Testis (tissue), 5 donors: ENCODE results near the gene APOB. TPM values are rescaled to one million over a fixed set of nuclear protein-coding genes. Genes with fewer than 3 reads are reported as not detected.

Experiments
- DNase-seq: peaks from one replicate; pipeline ENCODE4 v3.0.0-alpha.2; 2019
- H3K27ac ChIP-seq, 2 donors: fragments of 200-600 bp; sonication (generic); one replicate each; pipeline ENCODE4 v1.5.1; 2019
- H3K27me3 ChIP-seq: fragments of 200-600 bp; sonication (generic); one replicate; pipeline ENCODE4 v1.5.1; 2019
- H3K36me3 ChIP-seq: fragments of 200-600 bp; sonication (generic); one replicate; pipeline ENCODE4 v1.5.1; 2017; ENCODE audit warnings: low read depth; ENCODE audit errors: missing control alignments
- H3K4me1 ChIP-seq: fragments of 200-600 bp; sonication (generic); one replicate; pipeline ENCODE4 v1.5.1; 2019
- H3K4me3 ChIP-seq, 2 donors: fragments of 200-600 bp; sonication (generic); one replicate each; pipeline ENCODE4 v1.5.1; 2017 to 2019
- H3K9me3 ChIP-seq: fragments of 200-600 bp; sonication (generic); one replicate; pipeline ENCODE4 v1.5.1; 2017
- POLR2A ChIP-seq: fragments of 450-650 bp; IDR thresholded peaks from one replicate; pipeline ENCODE4 v1.6.1; 2017; ENCODE audit warnings: antibody characterized with exemption, mild to moderate bottlenecking, moderate library complexity
- WGBS, 2 donors: methylation state at CpG; one replicate each; pipeline ENCODE4 v1.1.5; 2018; 5-methylcytosine and 5-hydroxymethylcytosine counted together
- intact Hi-C: fragments of 100-400 bp; cut with DNase I; formaldehyde crosslinking; loops from one replicate; pipeline ENCODE4 v1.15.1; 2023; ENCODE audit warnings: low total_unique reads
- long read RNA-seq, 2 donors: transcript quantifications; one replicate each; lab custom pipeline, GENCODE V29; 2026
- polyA plus RNA-seq: library from polyadenylated mRNA; stranded (reverse); fragments of 350-450 nt; fragmentation: Illumina TruSeq; extraction: RNeasy Lipid Tissue Mini Kit (QIAGEN cat#74804); gene quantifications from one replicate; pipeline ENCODE4 v1.2.3, GENCODE V29; 2014; ENCODE audit warnings: low read depth, low replicate concordance; ENCODE audit not compliant: insufficient read depth
- total RNA-seq, 2 donors: library from RNA; depleted of rRNA; stranded (reverse); fragments of >200 nt; gene quantifications; one replicate each; pipeline ENCODE4 v1.2.3, GENCODE V29; 2016
- TF ChIP-seq, protein P1 (sequence below), 3 experiments: fragments of 450-650 bp in 2 of 3; fragments of 200-600 bp in 1 of 3; sonication (generic) in 1 of 3; IDR thresholded peaks; one replicate each; pipeline ENCODE4 v1.5.1; 2016 to 2019; ENCODE audit warnings: antibody characterized with exemption in 3 of 3, mild to moderate bottlenecking in 2 of 3, moderate library complexity in 1 of 3

The APOB gene, protein sequence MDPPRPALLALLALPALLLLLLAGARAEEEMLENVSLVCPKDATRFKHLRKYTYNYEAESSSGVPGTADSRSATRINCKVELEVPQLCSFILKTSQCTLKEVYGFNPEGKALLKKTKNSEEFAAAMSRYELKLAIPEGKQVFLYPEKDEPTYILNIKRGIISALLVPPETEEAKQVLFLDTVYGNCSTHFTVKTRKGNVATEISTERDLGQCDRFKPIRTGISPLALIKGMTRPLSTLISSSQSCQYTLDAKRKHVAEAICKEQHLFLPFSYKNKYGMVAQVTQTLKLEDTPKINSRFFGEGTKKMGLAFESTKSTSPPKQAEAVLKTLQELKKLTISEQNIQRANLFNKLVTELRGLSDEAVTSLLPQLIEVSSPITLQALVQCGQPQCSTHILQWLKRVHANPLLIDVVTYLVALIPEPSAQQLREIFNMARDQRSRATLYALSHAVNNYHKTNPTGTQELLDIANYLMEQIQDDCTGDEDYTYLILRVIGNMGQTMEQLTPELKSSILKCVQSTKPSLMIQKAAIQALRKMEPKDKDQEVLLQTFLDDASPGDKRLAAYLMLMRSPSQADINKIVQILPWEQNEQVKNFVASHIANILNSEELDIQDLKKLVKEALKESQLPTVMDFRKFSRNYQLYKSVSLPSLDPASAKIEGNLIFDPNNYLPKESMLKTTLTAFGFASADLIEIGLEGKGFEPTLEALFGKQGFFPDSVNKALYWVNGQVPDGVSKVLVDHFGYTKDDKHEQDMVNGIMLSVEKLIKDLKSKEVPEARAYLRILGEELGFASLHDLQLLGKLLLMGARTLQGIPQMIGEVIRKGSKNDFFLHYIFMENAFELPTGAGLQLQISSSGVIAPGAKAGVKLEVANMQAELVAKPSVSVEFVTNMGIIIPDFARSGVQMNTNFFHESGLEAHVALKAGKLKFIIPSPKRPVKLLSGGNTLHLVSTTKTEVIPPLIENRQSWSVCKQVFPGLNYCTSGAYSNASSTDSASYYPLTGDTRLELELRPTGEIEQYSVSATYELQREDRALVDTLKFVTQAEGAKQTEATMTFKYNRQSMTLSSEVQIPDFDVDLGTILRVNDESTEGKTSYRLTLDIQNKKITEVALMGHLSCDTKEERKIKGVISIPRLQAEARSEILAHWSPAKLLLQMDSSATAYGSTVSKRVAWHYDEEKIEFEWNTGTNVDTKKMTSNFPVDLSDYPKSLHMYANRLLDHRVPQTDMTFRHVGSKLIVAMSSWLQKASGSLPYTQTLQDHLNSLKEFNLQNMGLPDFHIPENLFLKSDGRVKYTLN (N-terminal part only)
- total RNA-seq (under 1 TPM; 0.39 to 0.81 TPM), polyA plus RNA-seq (0.30 TPM)
- long read RNA-seq, donor 1: 0 reads
- long read RNA-seq, donor 2: 0 reads

DNA sequence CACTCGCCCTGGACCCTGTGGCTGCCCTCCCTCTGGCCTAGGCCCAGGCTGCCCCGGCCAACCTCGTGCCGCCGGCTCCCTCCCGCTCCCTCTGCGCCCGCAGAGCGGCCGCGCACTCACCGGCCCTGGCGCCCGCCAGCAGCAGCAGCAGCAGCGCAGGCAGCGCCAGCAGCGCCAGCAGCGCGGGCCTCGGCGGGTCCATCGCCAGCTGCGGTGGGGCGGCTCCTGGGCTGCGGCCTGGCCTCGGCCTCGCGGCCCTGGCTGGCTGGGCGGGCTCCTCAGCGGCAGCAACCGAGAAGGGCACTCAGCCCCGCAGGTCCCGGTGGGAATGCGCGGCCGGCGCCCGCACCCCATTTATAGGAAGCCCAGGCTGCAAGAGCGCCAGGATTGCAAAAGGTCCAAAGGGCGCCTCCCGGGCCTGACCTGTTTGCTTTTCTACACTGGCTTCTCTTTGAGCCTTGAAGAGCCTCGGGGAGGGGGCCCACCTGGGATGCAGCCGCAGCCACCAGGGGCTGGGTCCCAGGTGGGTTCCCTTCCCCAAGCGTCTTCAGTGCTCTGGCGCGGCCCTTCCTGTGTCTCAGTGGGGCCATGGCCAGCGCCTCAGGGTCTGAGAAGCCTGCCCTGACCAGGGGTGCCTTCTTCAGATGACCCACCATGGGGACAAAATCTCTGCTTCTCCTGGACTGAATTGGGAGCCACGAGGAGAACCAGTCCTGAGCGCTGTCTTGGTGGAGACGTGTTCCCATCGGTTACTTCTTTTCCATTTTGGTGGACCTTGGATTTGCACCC is at the start of gene APOB:
APOB (minus strand) TSS at position 330 of the 789 bp plus-strand sequence; CDS start at position 202, 128 bp downstream.
- intact Hi-C loops: no loop called here
- 42 to 53% methylated on average over 11 to 29 of the region's 51 CpGs for WGBS, 2 donors
- no peak for DNase-seq

DNA sequence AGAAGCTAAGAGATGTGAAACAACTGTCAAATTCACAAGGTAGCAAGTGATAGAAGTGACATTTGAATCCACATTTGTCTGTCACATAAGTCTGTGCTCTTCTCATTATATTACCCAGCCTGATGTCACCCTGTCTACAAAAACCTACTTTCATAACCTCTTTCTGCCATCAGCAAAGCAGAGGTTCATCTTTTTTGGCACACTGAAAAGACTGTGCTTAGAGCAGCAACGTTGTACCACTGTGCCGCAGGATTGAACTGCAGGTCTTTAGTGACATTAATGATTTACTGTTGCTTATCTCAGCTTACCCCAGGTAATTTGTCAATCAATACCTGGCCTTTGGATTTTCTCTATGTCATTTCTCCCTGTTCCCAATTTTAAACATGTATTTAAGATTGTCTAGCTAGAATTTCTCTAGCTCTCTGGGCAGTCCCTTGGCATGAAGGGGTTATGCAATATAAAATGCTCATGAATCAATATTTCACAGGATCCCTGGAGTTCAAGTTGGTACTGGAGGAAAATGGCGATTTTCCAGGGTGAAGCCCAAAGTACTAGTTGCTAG is 48.5 kb upstream of the APOB start:
- Histone ChIP-seq H3K4me3 (no peak overlapping the region), H3K4me1 (no peaks in the 10 kb centered on the region), H3K9me3 (no peaks in the 10 kb centered on the region), H3K36me3 (no peaks in the 10 kb centered on the region), H3K27me3 (no peaks in the 10 kb centered on the region), H3K27ac (no peak overlapping the region)
- intact Hi-C loops: no loop called here
- TF ChIP-seq, protein P1, sequence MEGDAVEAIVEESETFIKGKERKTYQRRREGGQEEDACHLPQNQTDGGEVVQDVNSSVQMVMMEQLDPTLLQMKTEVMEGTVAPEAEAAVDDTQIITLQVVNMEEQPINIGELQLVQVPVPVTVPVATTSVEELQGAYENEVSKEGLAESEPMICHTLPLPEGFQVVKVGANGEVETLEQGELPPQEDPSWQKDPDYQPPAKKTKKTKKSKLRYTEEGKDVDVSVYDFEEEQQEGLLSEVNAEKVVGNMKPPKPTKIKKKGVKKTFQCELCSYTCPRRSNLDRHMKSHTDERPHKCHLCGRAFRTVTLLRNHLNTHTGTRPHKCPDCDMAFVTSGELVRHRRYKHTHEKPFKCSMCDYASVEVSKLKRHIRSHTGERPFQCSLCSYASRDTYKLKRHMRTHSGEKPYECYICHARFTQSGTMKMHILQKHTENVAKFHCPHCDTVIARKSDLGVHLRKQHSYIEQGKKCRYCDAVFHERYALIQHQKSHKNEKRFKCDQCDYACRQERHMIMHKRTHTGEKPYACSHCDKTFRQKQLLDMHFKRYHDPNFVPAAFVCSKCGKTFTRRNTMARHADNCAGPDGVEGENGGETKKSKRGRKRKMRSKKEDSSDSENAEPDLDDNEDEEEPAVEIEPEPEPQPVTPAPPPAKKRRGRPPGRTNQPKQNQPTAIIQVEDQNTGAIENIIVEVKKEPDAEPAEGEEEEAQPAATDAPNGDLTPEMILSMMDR (IDR thresholded peaks at IDR 0.05): no peak
- TF ChIP-seq POLR2A: no peak
- WGBS, 2 donors: 77 to 78% methylated on average over 3 of the region's 3 CpGs
- DNase-seq: no peak

More for the DNA sequence above, at the start of gene APOB:
- Histone ChIP-seq H3K27ac (no peak within 1 kb of the TSS), H3K4me1 (no peaks in the 10 kb centered on the region), H3K9me3 (no peaks in the 10 kb centered on the region), H3K4me3 (peak within 1 kb of the TSS; percentile 1 to 14), H3K27me3 (no peaks in the 10 kb centered on the region), H3K36me3 (no peaks in the 10 kb centered on the region)
- TF ChIP-seq, protein P1 (IDR thresholded peaks at IDR 0.05): no peak
- TF ChIP-seq POLR2A: no peak

DNA sequence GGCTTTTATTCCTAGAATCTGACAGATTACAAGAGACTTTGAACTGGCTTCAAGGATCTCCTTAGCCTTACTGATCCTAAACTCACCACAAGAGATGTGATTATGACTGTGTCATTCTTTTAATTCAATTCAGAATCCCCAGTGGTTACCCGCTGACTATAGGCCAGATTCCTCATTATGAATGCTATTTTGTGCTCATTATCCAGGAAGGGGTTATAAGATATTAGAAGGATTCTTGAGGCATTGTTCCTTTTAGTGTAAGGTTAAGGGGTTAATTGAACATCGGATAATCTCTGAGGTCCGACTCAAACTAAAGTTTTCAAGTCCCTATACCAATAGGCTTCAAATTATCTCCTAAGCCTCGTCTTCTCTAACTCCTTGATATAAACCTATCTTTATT is 40.5 kb upstream of the APOB start:
- Histone ChIP-seq H3K9me3 (no peaks in the 10 kb centered on the region), H3K36me3 (no peaks in the 10 kb centered on the region), H3K4me1 (no peaks in the 10 kb centered on the region), H3K27ac (no peak overlapping the region), H3K4me3 (no peak overlapping the region), H3K27me3 (no peaks in the 10 kb centered on the region)
- intact Hi-C loops: no loop called here
- TF ChIP-seq POLR2A: no peak
- TF ChIP-seq, protein P1 (IDR thresholded peaks at IDR 0.05): no peak
- DNase-seq: no peak
- 76 to 78% methylated on average over 4 of the region's 4 CpGs for WGBS, 2 donors

DNA sequence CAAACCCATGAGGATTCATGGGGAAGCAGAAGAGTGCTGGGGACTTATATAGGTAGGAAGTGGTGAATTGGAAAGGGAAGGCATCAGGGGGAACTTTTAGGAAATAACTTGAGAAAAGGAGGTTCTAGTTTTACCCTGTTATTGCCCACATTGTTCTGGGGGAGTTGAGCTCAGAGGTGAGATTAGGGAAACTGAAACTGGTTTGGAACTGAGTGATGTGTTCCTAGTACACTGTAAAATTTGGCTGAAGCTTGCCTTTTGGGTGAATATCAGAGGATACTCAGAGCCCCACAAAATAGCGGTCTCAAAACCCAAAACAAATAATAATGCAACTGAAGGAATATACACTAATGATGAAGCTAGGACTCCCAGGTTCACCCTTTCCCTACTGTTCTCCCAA is 39.6 kb upstream of the APOB start:
- Histone ChIP-seq H3K9me3 (no peaks in the 10 kb centered on the region), H3K36me3 (no peaks in the 10 kb centered on the region), H3K4me1 (no peaks in the 10 kb centered on the region), H3K27me3 (no peaks in the 10 kb centered on the region), H3K4me3 (no peak overlapping the region), H3K27ac (no peak overlapping the region)
- WGBS, 2 donors: 91 to 100% methylated on average over 1 of the region's 1 CpG
- TF ChIP-seq POLR2A: no peak
- TF ChIP-seq, protein P1 (IDR thresholded peaks at IDR 0.05): no peak
- DNase-seq: no peak
- intact Hi-C loops: no loop called here
